ENCODE results near the gene MAP3K4. TPM values are rescaled to one million over a fixed set of nuclear protein-coding genes. Genes with fewer than 3 reads are reported as not detected.

MAP3K4 gene
- total and polyA plus RNA-seq, 9 donors = 15.6 to 52.3 (median 38.6) TPM

DNA sequence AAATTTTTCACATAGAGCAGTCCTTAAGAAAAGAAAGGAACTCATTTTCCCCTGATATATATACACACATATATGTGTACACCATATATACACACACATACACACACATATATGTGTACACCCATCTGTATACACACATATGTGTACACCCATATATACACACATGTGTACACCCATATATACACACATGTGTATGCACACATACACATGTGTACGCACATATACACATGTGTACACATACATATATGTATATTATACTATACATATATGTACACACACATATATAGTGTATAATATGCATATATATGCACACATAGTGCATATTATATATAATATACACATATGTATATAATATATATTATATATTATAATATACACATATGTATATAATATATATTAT is 9.1 kb downstream of the MAP3K4 start:
- TF ChIP-seq POLR2A (IDR thresholded peaks at IDR 0.05) (no peak), EP300 (IDR thresholded peaks at IDR 0.05) (no peak)
- TF ChIP-seq, protein P1, sequence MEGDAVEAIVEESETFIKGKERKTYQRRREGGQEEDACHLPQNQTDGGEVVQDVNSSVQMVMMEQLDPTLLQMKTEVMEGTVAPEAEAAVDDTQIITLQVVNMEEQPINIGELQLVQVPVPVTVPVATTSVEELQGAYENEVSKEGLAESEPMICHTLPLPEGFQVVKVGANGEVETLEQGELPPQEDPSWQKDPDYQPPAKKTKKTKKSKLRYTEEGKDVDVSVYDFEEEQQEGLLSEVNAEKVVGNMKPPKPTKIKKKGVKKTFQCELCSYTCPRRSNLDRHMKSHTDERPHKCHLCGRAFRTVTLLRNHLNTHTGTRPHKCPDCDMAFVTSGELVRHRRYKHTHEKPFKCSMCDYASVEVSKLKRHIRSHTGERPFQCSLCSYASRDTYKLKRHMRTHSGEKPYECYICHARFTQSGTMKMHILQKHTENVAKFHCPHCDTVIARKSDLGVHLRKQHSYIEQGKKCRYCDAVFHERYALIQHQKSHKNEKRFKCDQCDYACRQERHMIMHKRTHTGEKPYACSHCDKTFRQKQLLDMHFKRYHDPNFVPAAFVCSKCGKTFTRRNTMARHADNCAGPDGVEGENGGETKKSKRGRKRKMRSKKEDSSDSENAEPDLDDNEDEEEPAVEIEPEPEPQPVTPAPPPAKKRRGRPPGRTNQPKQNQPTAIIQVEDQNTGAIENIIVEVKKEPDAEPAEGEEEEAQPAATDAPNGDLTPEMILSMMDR (IDR thresholded peaks at IDR 0.05) = no peak
- H3K27ac ChIP-seq = no peak overlapping the region
- no peak for DNase-seq
- H3K4me1 ChIP-seq (ENCODE audit: insufficient read depth) = no peaks in the 10 kb centered on the region
- H3K36me3 ChIP-seq = no peaks in the 10 kb centered on the region
- H3K9me3 ChIP-seq = no peaks in the 10 kb centered on the region
- H3K27me3 ChIP-seq = no peaks in the 10 kb centered on the region
- 96 to 100% (median 98%) methylated on average over 1 of the region's 1 CpG for WGBS, 3 donors
- intact Hi-C loops (cut with DNase I) = no loop called here
- H3K4me3 ChIP-seq = no peak overlapping the region

DNA sequence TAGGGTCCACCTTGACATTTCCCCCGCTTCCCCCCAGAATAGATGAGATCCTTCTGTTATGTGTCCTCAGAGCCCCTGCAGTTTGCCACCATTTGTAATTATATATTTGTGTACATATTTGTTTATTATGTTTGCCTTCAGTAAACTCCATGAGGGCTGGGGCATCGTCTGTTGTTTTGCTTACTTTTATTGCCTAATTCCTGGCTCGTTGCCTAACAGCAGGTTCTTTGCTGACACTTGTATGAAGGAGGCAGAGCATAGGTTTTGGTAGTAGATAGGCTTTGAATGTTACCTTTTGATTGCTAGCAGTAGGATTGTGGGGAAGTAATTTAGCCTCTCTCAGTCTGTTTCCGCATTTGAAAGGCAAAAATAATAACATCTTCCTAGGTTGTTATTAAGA is 9.9 kb downstream of the MAP3K4 start:
- Histone ChIP-seq H3K27ac (no peak overlapping the region), H3K9me3 (no peaks in the 10 kb centered on the region), H3K4me3 (no peak overlapping the region), H3K4me1 (ENCODE audit: insufficient read depth) (no peaks in the 10 kb centered on the region), H3K27me3 (no peaks in the 10 kb centered on the region), H3K36me3 (no peaks in the 10 kb centered on the region)
- DNase-seq = no peak
- WGBS, 3 donors = 60 to 66% (median 62%) methylated on average over 4 of the region's 4 CpGs
- TF ChIP-seq EP300 (IDR thresholded peaks at IDR 0.05) = no peak
- intact Hi-C loops (cut with DNase I) = no loop called here

- intact Hi-C loops (cut with DNase I) = no loop called here
- H3K4me3 ChIP-seq = no peak overlapping the region
- TF ChIP-seq EP300 (IDR thresholded peaks at IDR 0.05) = no peak
- TF ChIP-seq, protein P1 (IDR thresholded peaks at IDR 0.05) = no peak
- no peak for TF ChIP-seq POLR2A (IDR thresholded peaks at IDR 0.05)
Observed at GRCh38 chr6:161003336-161003735, 11.8 kb downstream of the MAP3K4 start.

DNA sequence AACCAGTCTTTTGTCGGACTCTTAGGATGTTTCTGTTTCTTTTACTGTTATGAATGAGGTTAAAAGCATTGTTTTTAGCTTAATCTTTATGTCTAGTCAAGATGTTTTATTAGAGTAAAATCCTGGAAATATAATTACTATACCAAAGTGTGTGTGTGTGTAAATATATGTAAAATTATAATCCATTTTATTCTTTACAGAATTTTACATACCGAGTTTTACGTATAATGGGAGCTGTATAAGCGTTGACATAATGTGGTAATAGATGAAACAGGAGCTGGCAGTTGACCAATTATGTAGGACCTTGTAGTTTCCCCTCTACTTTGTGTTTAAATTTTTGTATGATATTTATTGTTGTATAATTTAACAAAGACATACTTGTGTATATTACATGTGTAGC is 16.7 kb downstream of the MAP3K4 start:
- H3K27ac ChIP-seq = no peak overlapping the region
- WGBS, 3 donors = 83 to 95% (median 95%) methylated on average over 4 of the region's 4 CpGs

More at GRCh38 chr6:161003336-161003735, 11.8 kb downstream of the MAP3K4 start:
- no peak for DNase-seq
- no peaks in the 10 kb centered on the region for H3K36me3 ChIP-seq
- no peak overlapping the region for H3K27ac ChIP-seq
- 93 to 97% (median 94%) methylated on average over 2 of the region's 2 CpGs for WGBS, 3 donors
- no peaks in the 10 kb centered on the region for H3K27me3 ChIP-seq
- H3K9me3 ChIP-seq = no peaks in the 10 kb centered on the region
- no peaks in the 10 kb centered on the region for H3K4me1 ChIP-seq (ENCODE audit: insufficient read depth)

GRCh38 chr6:161009991-161010390 is 18.4 kb downstream of the MAP3K4 start:
- H3K4me1 ChIP-seq (ENCODE audit: insufficient read depth) = peaks cover 9% of the 10 kb centered on the region
- H3K27ac ChIP-seq = no peak overlapping the region
- no peak overlapping the region for H3K4me3 ChIP-seq
- H3K36me3 ChIP-seq = no peaks in the 10 kb centered on the region
- TF ChIP-seq EP300 (IDR thresholded peaks at IDR 0.05) (no peak), POLR2A (IDR thresholded peaks at IDR 0.05) (no peak)
- TF ChIP-seq, protein P1 (IDR thresholded peaks at IDR 0.05) = no peak
- 42 to 73% (median 56%) methylated on average over 3 of the region's 3 CpGs for WGBS, 3 donors
- no peak for DNase-seq
- H3K27me3 ChIP-seq = no peaks in the 10 kb centered on the region
- H3K9me3 ChIP-seq = no peaks in the 10 kb centered on the region
- intact Hi-C loops (cut with DNase I) = no loop called here

More for the DNA sequence above, 16.7 kb downstream of the MAP3K4 start:
- H3K27me3 ChIP-seq = no peaks in the 10 kb centered on the region
- intact Hi-C loops (cut with DNase I) = no loop called here
- peaks cover 9% of the 10 kb centered on the region for H3K4me1 ChIP-seq (ENCODE audit: insufficient read depth)
- no peaks in the 10 kb centered on the region for H3K36me3 ChIP-seq
- no peak overlapping the region for H3K4me3 ChIP-seq
- H3K9me3 ChIP-seq = no peaks in the 10 kb centered on the region
- TF ChIP-seq, protein P1 (IDR thresholded peaks at IDR 0.05) = no peak
- TF ChIP-seq EP300 (IDR thresholded peaks at IDR 0.05) (no peak), POLR2A (IDR thresholded peaks at IDR 0.05) (no peak)
- DNase-seq = no peak

All from ovary (tissue), 9 donors.